ENCODE measurements around the gene NKG7. TPM values are rescaled to one million over a fixed set of nuclear protein-coding genes. Genes with fewer than 3 reads are reported as not detected.

The NKG7 gene
- total RNA-seq, 2 donors from 2014 or later: not detected

GRCh38 chr19:51341066-51341465 is 31.4 kb downstream of the NKG7 start:
- no peaks in the 10 kb centered on the region for H3K9me3 ChIP-seq
- H3K27ac ChIP-seq: no peak overlapping the region
- TF ChIP-seq CTCF (IDR thresholded peaks at IDR 0.05) (no peak), POLR2A (IDR thresholded peaks at IDR 0.05) (no peak)
- H3K27me3 ChIP-seq: no peaks in the 10 kb centered on the region
- peaks cover 0 to 4% of the 10 kb centered on the region in 2 donors for H3K36me3 ChIP-seq (replicated peaks in 1 of 2; ENCODE audit: insufficient read depth in 1 of 2, low read depth in 2 of 2)
- no peak overlapping the region for H3K4me3 ChIP-seq
- peaks cover 22% of the 10 kb centered on the region for H3K4me1 ChIP-seq
- ATAC-seq (no peak), DNase-seq (no peak)
- WGBS, 2 donors: 83 to 87% methylated on average over 8 to 17 of the region's 18 CpGs
- intact Hi-C loops (cut with DNase I): loop anchor here (10.0 kb wide), 1 partner anchor 54 kb away; the partner anchor contains the start of gene C19orf84

- DNase-seq: peak; percentile 95 to 98 (median 98)
- H3K27ac ChIP-seq: peak overlapping the region in 3 of 4 donors; percentile 7 to 61 (median 44)
- intact Hi-C loops (cut with DNase I): loop anchor here (10.0 kb wide), 1 partner anchor 55 kb away; the partner anchor contains the start of gene C19orf84
- H3K4me1 ChIP-seq: peaks cover 22% of the 10 kb centered on the region
- H3K9me3 ChIP-seq: no peaks in the 10 kb centered on the region
- TF ChIP-seq CTCF (IDR thresholded peaks at IDR 0.05): peak in 2 of 7 experiments; percentile 43 to 57
- peak in 1 of 3 donors; percentile 17 for TF ChIP-seq POLR2A (IDR thresholded peaks at IDR 0.05)
- WGBS, 2 donors: 0 to 13% methylated on average over 26 to 79 of the region's 107 CpGs
- H3K27me3 ChIP-seq: no peaks in the 10 kb centered on the region
- ATAC-seq: peak; percentile 94
- H3K36me3 ChIP-seq (replicated peaks in 1 of 2; ENCODE audit: insufficient read depth in 1 of 2, low read depth in 2 of 2): peaks cover 0 to 2% of the 10 kb centered on the region in 2 donors
- peak overlapping the region in 1 of 2 donors; percentile 9 for H3K4me3 ChIP-seq
These were observed 32.5 kb downstream of the NKG7 start for GRCh38 chr19:51339687-51340656.

- intact Hi-C loops (cut with DNase I): no loop called here
- no peak for TF ChIP-seq CTCF (IDR thresholded peaks at IDR 0.05)
- TF ChIP-seq POLR2A (IDR thresholded peaks at IDR 0.05): no peak
- Histone ChIP-seq H3K9me3 (no peaks in the 10 kb centered on the region), H3K4me3 (peak overlapping the region in 1 of 2 donors; percentile 9), H3K4me1 (peaks cover 22% of the 10 kb centered on the region), H3K27me3 (no peaks in the 10 kb centered on the region), H3K27ac (peak overlapping the region in 3 of 4 donors; percentile 7 to 61 (median 41)), H3K36me3 (replicated peaks in 1 of 2; ENCODE audit: insufficient read depth in 1 of 2, low read depth in 2 of 2) (no peaks in the 10 kb centered on the region)
- DNase-seq: no peak
- WGBS, 2 donors: 0 to 2% methylated on average over 10 of the region's 10 CpGs
- no peak for ATAC-seq
These were observed 33.2 kb downstream of the NKG7 start for GRCh38 chr19:51339313-51339686.

- ATAC-seq: peak; percentile 74
- peaks cover 22% of the 10 kb centered on the region for H3K4me1 ChIP-seq
- H3K9me3 ChIP-seq: no peaks in the 10 kb centered on the region
- intact Hi-C loops (cut with DNase I): no loop called here
- peak; percentile 81 to 88 (median 82) for DNase-seq
- no peaks in the 10 kb centered on the region for H3K27me3 ChIP-seq
- peak overlapping the region in 2 of 4 donors; percentile 41 to 61 for H3K27ac ChIP-seq
- H3K36me3 ChIP-seq (replicated peaks in 1 of 2; ENCODE audit: insufficient read depth in 1 of 2, low read depth in 2 of 2): no peaks in the 10 kb centered on the region
- WGBS, 2 donors: 1 to 4% methylated on average over 25 to 43 of the region's 43 CpGs
- H3K4me3 ChIP-seq: peak overlapping the region in 1 of 2 donors; percentile 9
- TF ChIP-seq CTCF (IDR thresholded peaks at IDR 0.05) (peak; percentile 76 to 91 (median 84)), POLR2A (IDR thresholded peaks at IDR 0.05) (no peak)
These were observed 33.7 kb downstream of the NKG7 start for GRCh38 chr19:51338563-51339312.

All from body of pancreas (tissue), 4 donors.